NB4 (cell line): Measurements from ENCODE around the gene KDM6B.

Experiments used
- DNase-seq: peaks from one replicate; pipeline ENCODE4 v3.0.0; 2010; ENCODE audit warnings: low read depth
- H3K4me3 ChIP-seq: one replicate; pipeline ENCODE4 v1.5.1; 2011; ENCODE audit warnings: mild to moderate bottlenecking, low read depth, low read length, moderate library complexity
- CTCF ChIP-seq: IDR thresholded peaks from one replicate; pipeline ENCODE4 v1.5.1; 2012; ENCODE audit warnings: low read depth, low read length
- MAX ChIP-seq: IDR thresholded peaks from 2 replicates; pipeline ENCODE4 v1.6.1; 2011; ENCODE audit warnings: low read depth, low read length
- MYC ChIP-seq: IDR thresholded peaks from 2 replicates; pipeline ENCODE4 v1.6.1; 2011; ENCODE audit warnings: low read depth, low read length
- POLR2A ChIP-seq: IDR thresholded peaks from 2 replicates; pipeline ENCODE4 v1.6.1; 2011; ENCODE audit warnings: mild to moderate bottlenecking; ENCODE audit not compliant: insufficient read length; ENCODE audit errors: extremely low read depth

KDM6B gene

GRCh38 chr17:7834542-7834956 lies 532 bp downstream of the KDM6B start:
- H3K4me3 ChIP-seq = peak overlapping the region; percentile 48
- TF ChIP-seq CTCF (no peak), MYC (no peak), POLR2A (no peak), MAX (no peak)
- DNase-seq = no peak

GRCh38 chr17:7834957-7835813 lies 1.2 kb downstream of the KDM6B start:
- TF ChIP-seq CTCF (peak; percentile 47), MAX (peak; percentile 92), POLR2A (no peak), MYC (peak; percentile 93)
- DNase-seq = peak; percentile 96
- H3K4me3 ChIP-seq = peak overlapping the region; percentile 66

DNA sequence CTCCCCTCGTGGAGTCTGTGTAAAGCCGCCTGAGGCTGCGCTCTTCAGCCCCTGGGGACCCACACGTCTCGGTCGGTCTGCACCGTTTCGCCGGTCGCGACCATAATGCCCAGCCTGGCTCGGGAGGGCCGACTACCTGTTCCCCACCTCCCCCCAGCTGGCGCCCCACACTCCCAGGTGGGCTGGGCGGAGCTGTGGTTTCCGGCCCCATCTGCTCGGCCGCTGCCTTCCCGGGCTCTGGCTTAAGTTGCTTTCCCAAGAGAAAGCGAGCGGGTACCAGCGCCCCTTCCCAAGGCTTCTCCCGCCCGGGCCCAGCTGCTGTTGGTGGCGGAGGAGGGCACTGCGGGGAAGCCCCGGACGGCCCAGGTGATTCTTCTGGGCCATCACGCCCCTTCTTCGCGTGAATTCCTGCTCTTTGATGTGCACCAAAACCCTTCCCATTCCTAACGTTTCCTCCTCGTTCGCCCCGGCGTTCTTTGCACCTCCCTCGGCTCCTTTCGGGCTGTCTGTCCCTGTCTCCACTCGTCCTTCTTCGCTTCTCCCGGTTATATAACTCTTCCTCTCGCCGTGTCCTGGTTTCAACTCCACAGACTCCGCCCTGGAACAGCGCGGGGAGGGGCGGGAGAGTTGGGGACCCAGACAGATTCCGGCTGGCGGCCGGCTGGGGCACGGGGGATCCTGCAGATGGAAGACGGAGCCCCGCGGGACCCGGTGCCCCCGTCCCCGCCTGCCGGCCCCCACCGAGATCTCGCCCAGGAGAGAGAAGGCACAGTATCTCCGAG lies 2.0 kb downstream of the KDM6B start:
- H3K4me3 ChIP-seq = peak overlapping the region; percentile 66
- DNase-seq = peak; percentile 64
- TF ChIP-seq POLR2A (peak; percentile 25), CTCF (no peak)

DNA sequence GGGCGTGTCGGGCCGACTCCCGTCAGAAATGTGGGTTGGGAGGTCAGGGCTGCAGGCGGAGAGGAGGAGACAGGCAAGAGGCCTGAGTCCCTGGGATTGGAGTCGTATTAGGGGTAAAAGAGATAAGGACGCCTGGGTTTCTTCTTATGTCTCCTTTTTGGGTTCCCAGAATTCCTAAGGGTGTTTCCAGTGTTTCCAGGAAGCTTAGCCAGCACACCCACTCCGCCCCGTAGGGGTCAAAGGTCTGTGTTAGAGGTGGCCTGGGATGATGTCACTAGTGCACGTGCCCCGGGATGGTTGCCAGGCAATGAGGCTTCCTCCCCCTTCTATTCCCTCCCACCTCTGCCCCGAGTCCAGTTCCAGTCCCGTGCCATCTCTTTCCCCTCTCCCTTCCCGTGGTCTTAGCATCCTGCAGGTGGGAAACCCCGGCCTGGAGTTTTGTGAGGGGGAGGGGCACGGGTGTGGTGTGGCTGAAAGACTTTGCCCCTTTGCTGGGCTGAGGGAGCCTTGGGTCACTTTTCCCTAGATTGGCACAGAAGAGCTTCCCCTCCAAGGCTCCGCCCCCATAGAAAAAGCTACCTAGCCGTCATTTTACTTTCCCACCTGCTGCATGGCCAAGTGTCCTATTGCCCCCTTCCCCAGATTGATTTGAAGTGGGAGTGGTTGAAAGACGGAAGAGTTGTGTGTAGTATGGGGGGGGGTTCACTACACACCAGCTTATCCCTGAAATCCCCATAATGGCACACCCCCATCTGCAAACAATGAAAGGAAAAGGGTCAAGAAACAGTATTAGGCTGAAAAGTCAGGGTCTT lies 2.8 kb downstream of the KDM6B start:
- TF ChIP-seq MYC (peak; percentile 65; the same call in 1 of the 2 replicates), CTCF (no peak), MAX (peak; percentile 90), POLR2A (no peak)
- peak; percentile 85 for DNase-seq
- H3K4me3 ChIP-seq = peak overlapping the region; percentile 66

DNA sequence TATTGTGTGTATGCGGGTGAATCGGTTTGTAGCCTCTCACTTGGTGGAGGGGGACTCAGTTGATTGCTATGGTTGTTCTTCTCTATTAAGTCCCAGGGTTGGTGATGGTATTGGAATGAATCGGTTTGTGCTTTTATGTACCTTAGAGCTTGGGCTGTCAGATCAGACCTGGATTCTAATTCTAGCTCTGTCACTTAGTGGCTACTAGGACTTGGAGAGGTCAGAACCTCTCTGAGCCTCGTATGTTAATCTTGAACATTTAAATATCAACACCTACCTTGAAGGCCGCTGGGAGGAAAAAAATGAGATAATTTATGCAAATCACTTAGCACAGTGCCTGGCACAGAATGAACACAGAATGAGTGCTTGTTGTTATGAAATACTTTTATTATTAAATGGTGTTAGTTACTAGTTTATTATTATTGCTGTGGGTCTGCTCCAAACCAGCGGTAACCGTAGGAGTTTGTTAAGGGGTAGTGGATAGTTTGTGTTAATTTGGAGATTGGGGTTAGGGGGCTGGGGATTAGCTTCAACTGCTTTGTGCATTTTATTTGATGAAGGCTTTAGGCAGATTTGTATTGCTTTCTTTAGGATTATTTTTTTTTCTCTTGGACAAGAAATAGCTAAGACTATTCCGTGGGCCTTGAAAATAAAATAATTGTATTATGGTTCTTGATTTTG lies 3.5 kb downstream of the KDM6B start:
- DNase-seq = peak; percentile 19
- peak overlapping the region; percentile 66 for H3K4me3 ChIP-seq
- TF ChIP-seq MAX (no peak), MYC (no peak), CTCF (no peak), POLR2A (no peak)
